ENCODE results near the gene FAF2.

DNA sequence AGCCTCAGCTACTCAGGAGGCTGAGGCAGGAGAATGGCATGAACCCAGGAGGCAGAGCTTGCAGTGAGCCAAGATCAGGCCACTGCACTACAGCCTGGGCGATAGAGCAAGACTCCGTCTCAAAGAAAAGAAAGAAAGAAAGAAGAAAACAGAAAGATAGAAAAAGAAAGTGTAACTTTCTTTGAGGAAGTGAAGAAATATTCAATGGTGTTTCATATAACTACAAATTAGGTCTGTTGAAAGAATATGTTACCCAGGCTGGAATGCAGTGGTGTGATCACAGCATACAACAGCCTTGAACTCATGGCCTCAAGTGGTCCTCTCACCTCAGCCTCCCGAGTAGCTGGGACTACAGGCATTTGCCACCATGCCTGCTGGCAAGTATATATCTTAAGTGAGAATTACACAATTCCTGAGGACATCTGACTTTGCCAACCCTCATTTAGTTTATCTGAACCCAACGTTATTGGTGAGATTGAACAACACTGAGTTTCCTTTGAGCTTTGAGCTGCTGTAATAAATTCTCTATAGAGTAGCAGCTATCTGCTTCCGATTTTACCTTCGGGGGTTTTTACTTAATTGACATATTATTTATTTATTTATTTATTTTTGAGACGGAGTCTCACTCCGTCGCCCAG, 2.0 kb upstream of the FAF2 start:
- TF ChIP-seq GATA2 (IDR thresholded peaks at IDR 0.05; ENCODE audit: low read depth, low read length) (no peak), GATA3 (IDR thresholded peaks at IDR 0.05; ENCODE audit: low read depth, low read length) (no peak)
